Retinal pigment epithelial cell (primary cell): Measurements from ENCODE around the gene EFR3B.
"Not testable (repeated sequence)": the region's sequence is repeated elsewhere in the genome, so short reads cannot be mapped to it uniquely, and the experiment has no call there.

ENCODE experiments used
- DNase-seq: peaks from one replicate; pipeline ENCODE4 v3.0.0-alpha.2; 2010; ENCODE audit warnings: low read depth
- H3K4me3 ChIP-seq: 2 replicates; pipeline ENCODE4 v1.5.1; 2011; ENCODE audit warnings: mild to moderate bottlenecking, low read length, control low read depth, moderate library complexity
- CTCF ChIP-seq: conservative IDR thresholded peaks from 2 replicates; pipeline ENCODE4 v1.5.1; 2011; ENCODE audit warnings: low read depth, low read length, control low read depth, inconsistent platforms

The EFR3B gene

GRCh38 chr2:25122367-25122766 lies 80.5 kb downstream of the EFR3B start:
- DNase-seq: no peak
- TF ChIP-seq CTCF: no peak
- H3K4me3 ChIP-seq: no peak overlapping the region

GRCh38 chr2:25123682-25124081 lies 81.8 kb downstream of the EFR3B start:
- no peak overlapping the region for H3K4me3 ChIP-seq
- no peak for TF ChIP-seq CTCF
- no peak for DNase-seq

- no peak for DNase-seq
- H3K4me3 ChIP-seq: no peak overlapping the region
- TF ChIP-seq CTCF: no peak
These were observed 83.3 kb downstream of the EFR3B start for GRCh38 chr2:25125189-25125588.

GRCh38 chr2:25125976-25126375 lies 84.1 kb downstream of the EFR3B start:
- no peak for DNase-seq
- TF ChIP-seq CTCF: no peak
- no peak overlapping the region for H3K4me3 ChIP-seq

- DNase-seq, H3K4me3 ChIP-seq: not testable (repeated sequence)
These were observed 85.2 kb downstream of the EFR3B start for GRCh38 chr2:25127071-25127470.

- no peak for TF ChIP-seq CTCF
- no peak for DNase-seq
- H3K4me3 ChIP-seq: no peak overlapping the region
These were observed 85.8 kb downstream of the EFR3B start for GRCh38 chr2:25127646-25128045.

GRCh38 chr2:25129901-25130520 lies 88.1 kb downstream of the EFR3B start:
- H3K4me3 ChIP-seq: no peak overlapping the region
- DNase-seq: no peak
- TF ChIP-seq CTCF: no peak

GRCh38 chr2:25131253-25131566 lies 89.3 kb downstream of the EFR3B start:
- H3K4me3 ChIP-seq: no peak overlapping the region
- TF ChIP-seq CTCF: no peak
- DNase-seq: no peak
